Ascending aorta (tissue), 2 donors: ENCODE data around the gene CLDN22. TPM values are rescaled to one million over a fixed set of nuclear protein-coding genes. Genes with fewer than 3 reads are reported as not detected.

Experiments
- DNase-seq, 2 donors: peaks; one replicate each; pipeline ENCODE4 v3.0.0-alpha.2; 2019; ENCODE audit warnings: low spot score in 2 of 2
- H3K27ac ChIP-seq, 2 donors: fragments of 200-600 bp; sonication (generic); one replicate each; pipeline ENCODE4 v1.5.1; 2016 to 2017; ENCODE audit warnings: mild to moderate bottlenecking in 1 of 2
- H3K27me3 ChIP-seq: fragments of 200-600 bp; sonication (generic); one replicate; pipeline ENCODE4 v1.5.1; 2017
- H3K36me3 ChIP-seq, 2 donors: fragments of 200-600 bp; sonication (generic); one replicate each; pipeline ENCODE4 v1.5.1; 2016
- H3K4me1 ChIP-seq, 2 donors: fragments of 200-600 bp; sonication (generic); one replicate each; pipeline ENCODE4 v1.5.1; 2016 to 2017; ENCODE audit warnings: mild to moderate bottlenecking in 1 of 2
- H3K4me3 ChIP-seq, 2 donors: fragments of 200-600 bp; sonication (generic); one replicate each; pipeline ENCODE4 v1.5.1; 2016 to 2017; ENCODE audit warnings: mild to moderate bottlenecking in 1 of 2
- H3K9me3 ChIP-seq, 2 donors: fragments of 200-600 bp; sonication (generic); one replicate each; pipeline ENCODE4 v1.5.1; 2016
- intact Hi-C: fragments of 100-400 bp; cut with DNase I; formaldehyde crosslinking; loops from one replicate; pipeline ENCODE4 v1.15.1; 2023
- total RNA-seq: library from RNA; depleted of rRNA; stranded (reverse); fragments of >200 nt; gene quantifications from one replicate; pipeline ENCODE4 v1.1.0, GENCODE V29; 2016
- TF ChIP-seq, protein P1 (sequence below), 3 experiments: fragments of 200-600 bp in 2 of 3; fragments of 450-650 bp in 1 of 3; sonication (generic) in 2 of 3; IDR thresholded peaks; one replicate each; pipeline ENCODE4 v1.5.1; 2016 to 2019; ENCODE audit warnings: antibody characterized with exemption in 3 of 3, mild to moderate bottlenecking in 1 of 3, moderate library complexity in 1 of 3

Gene CLDN22
- total RNA-seq, 1 donor from 2014 or later, result not detected

DNA sequence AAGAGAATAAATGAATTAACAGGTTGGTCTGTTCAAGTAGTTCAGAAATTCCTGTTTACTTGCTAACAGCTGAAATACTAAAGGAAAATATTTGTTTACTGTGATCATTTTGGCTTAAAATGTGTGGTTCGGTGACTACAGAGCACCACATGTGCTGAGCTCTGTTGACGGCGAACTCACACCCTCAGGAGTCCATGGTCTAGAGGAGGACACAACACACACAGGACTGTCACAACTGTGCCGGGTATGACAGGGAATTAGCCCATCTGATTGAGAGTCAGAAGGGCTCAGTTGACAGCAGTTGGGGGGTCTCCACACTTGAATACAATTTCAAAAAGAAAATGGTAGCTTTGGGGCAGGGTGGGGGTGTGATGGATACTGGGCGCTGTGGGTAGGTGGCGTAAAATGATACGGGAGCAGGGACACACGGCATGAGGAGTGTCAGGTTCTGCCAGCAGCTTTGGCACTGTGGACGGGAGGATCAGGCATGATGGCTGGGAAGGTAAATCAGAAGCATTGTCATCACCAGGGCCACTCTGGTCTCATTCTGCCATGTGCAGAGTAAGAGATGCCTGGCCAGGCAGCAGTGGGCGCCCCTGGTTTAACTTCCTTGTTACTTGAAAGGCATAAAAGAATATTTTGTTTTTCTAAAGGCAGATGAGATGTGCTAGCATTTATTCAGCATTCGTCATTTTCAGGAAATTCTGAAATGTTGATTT is 33.3 kb downstream of the CLDN22 start:
- no peak overlapping the region for H3K4me3 ChIP-seq
- H3K27me3 ChIP-seq, result no peaks in the 10 kb centered on the region
- DNase-seq, result no peak
- no peaks in the 10 kb centered on the region for H3K4me1 ChIP-seq
- TF ChIP-seq, protein P1, sequence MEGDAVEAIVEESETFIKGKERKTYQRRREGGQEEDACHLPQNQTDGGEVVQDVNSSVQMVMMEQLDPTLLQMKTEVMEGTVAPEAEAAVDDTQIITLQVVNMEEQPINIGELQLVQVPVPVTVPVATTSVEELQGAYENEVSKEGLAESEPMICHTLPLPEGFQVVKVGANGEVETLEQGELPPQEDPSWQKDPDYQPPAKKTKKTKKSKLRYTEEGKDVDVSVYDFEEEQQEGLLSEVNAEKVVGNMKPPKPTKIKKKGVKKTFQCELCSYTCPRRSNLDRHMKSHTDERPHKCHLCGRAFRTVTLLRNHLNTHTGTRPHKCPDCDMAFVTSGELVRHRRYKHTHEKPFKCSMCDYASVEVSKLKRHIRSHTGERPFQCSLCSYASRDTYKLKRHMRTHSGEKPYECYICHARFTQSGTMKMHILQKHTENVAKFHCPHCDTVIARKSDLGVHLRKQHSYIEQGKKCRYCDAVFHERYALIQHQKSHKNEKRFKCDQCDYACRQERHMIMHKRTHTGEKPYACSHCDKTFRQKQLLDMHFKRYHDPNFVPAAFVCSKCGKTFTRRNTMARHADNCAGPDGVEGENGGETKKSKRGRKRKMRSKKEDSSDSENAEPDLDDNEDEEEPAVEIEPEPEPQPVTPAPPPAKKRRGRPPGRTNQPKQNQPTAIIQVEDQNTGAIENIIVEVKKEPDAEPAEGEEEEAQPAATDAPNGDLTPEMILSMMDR (IDR thresholded peaks at IDR 0.05), result no peak
- H3K9me3 ChIP-seq, result no peaks in the 10 kb centered on the region
- H3K36me3 ChIP-seq, result peaks cover 51 to 80% of the 10 kb centered on the region in 2 donors
- H3K27ac ChIP-seq, result no peak overlapping the region
- intact Hi-C loops, result no loop called here

GRCh38 chr4:183285886-183286285 is 34.2 kb downstream of the CLDN22 start:
- intact Hi-C loops, result no loop called here
- Histone ChIP-seq H3K9me3 (no peaks in the 10 kb centered on the region), H3K36me3 (peaks cover 52 to 81% of the 10 kb centered on the region in 2 donors), H3K4me1 (no peaks in the 10 kb centered on the region), H3K27ac (no peak overlapping the region), H3K4me3 (no peak overlapping the region), H3K27me3 (no peaks in the 10 kb centered on the region)
- no peak for DNase-seq
- TF ChIP-seq, protein P1 (IDR thresholded peaks at IDR 0.05), result no peak

GRCh38 chr4:183284965-183285364 is 35.1 kb downstream of the CLDN22 start:
- Histone ChIP-seq H3K27ac (no peak overlapping the region), H3K4me3 (no peak overlapping the region), H3K9me3 (no peaks in the 10 kb centered on the region), H3K4me1 (no peaks in the 10 kb centered on the region), H3K27me3 (no peaks in the 10 kb centered on the region), H3K36me3 (peaks cover 52 to 78% of the 10 kb centered on the region in 2 donors)
- intact Hi-C loops, result no loop called here
- no peak for DNase-seq
- TF ChIP-seq, protein P1 (IDR thresholded peaks at IDR 0.05), result no peak

DNA sequence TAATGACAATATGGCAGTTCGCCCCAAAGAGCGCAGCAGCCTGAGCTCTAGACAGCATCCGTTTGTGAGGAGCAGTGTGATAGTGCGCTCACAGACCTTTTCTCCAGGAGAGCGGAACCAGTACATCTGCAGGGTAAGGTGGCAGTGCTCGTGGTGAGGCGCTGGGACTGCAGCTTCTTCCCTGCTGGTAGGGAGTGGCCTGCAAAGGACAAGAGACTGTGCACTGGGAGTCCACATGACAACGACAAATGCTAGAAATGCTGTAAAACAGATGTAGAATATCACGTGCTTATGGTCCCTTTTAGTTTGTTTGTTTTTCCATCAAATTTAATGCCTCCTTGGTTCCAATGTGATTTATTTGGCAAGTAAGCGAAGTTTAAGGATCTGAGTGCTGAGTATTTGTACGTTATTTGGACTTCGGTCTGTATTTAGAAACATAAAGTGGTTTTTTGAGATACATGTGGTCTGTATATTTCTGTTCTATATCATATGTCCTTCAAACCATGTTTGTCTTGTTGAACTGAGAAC is 35.8 kb downstream of the CLDN22 start:
- Histone ChIP-seq H3K36me3 (peaks cover 50 to 72% of the 10 kb centered on the region in 2 donors), H3K27me3 (no peaks in the 10 kb centered on the region), H3K4me1 (no peaks in the 10 kb centered on the region), H3K27ac (no peak overlapping the region), H3K4me3 (no peak overlapping the region), H3K9me3 (no peaks in the 10 kb centered on the region)
- intact Hi-C loops, result no loop called here
- DNase-seq, result no peak
- TF ChIP-seq, protein P1 (IDR thresholded peaks at IDR 0.05), result no peak

DNA sequence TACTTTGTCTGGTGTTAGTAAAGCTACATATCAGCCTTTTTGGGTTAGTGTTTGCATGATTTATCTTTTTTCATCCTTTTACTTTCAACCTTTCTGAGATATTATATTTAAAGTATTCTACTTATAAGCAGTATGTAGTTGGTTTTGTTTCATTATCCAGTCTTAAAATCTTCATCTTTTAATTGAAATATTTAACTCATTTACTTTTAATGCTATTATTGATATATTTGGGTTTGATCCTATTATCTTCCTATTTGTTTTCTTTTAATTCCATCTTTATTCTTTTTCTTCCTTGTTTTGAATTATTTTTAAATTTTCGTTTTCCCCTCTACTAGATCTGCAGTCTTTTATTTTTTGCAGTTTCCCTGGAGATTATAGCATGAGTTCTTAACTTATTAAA is 44.0 kb downstream of the CLDN22 start:
- TF ChIP-seq, protein P1 (IDR thresholded peaks at IDR 0.05), result no peak
- Histone ChIP-seq H3K4me3 (no peak overlapping the region), H3K27me3 (no peaks in the 10 kb centered on the region), H3K9me3 (peaks cover 0 to 31% of the 10 kb centered on the region in 2 donors), H3K4me1 (no peaks in the 10 kb centered on the region), H3K27ac (no peak overlapping the region), H3K36me3 (peaks cover 35 to 52% of the 10 kb centered on the region in 2 donors)
- intact Hi-C loops, result no loop called here
- no peak for DNase-seq
